Thoracic aorta (tissue), 2 donors: ENCODE data around the gene EGF. TPM values are rescaled to one million over a fixed set of nuclear protein-coding genes. Genes with fewer than 3 reads are reported as not detected.

Experiments used
- ATAC-seq: fragments of 150-250 bp; one replicate; pipeline ENCODE4 v1.8.0; 2017; ENCODE audit warnings: low read depth; ENCODE audit not compliant: insufficient number of reproducible peaks, low FRiP score
- DNase-seq: peaks from one replicate; pipeline ENCODE4 v3.0.0-alpha.2; 2020; ENCODE audit warnings: low spot score
- H3K27ac ChIP-seq, 2 donors: fragments of 200-600 bp; sonication (generic); 1 replicate in 1 of 2; 2 replicates in 1 of 2; pipeline ENCODE4 v1.5.1; 2016; ENCODE audit warnings: mild to moderate bottlenecking in 2 of 2, moderate library complexity in 2 of 2
- H3K27me3 ChIP-seq: fragments of 200-600 bp; sonication (generic); replicated peaks from 2 replicates; pipeline ENCODE4 v1.6.0; 2016; ENCODE audit warnings: mild to moderate bottlenecking; ENCODE audit not compliant: insufficient read depth
- H3K36me3 ChIP-seq: fragments of 200-600 bp; sonication (generic); one replicate; pipeline ENCODE4 v1.5.1; 2016
- H3K4me1 ChIP-seq, 2 donors: fragments of 200-600 bp; sonication (generic); 1 replicate in 1 of 2; 2 replicates in 1 of 2; pipeline versions ENCODE4 v1.5.1 to v1.6.0; 2016; ENCODE audit warnings: low read depth in 2 of 2, mild to moderate bottlenecking in 1 of 2; ENCODE audit not compliant: control insufficient read depth in 1 of 2
- H3K4me3 ChIP-seq: fragments of 200-600 bp; sonication (generic); 2 replicates; pipeline ENCODE4 v1.5.1; 2016; ENCODE audit warnings: mild to moderate bottlenecking
- H3K9me3 ChIP-seq: fragments of 200-600 bp; sonication (generic); 2 replicates; pipeline ENCODE4 v1.5.1; 2016
- total RNA-seq, 2 donors: library from RNA; depleted of rRNA; stranded (reverse); fragments of >200 nt; gene quantifications; one replicate each; pipeline versions ENCODE4 v1.1.0 to v1.2.3, GENCODE V29; 2016
- TF ChIP-seq, protein P1 (sequence below): fragments of 200-600 bp; sonication (generic); IDR thresholded peaks from one replicate; pipeline ENCODE4 v1.5.1; 2019; ENCODE audit warnings: antibody characterized with exemption

The EGF gene
- total RNA-seq, 2 donors from 2014 or later: not detected

DNA sequence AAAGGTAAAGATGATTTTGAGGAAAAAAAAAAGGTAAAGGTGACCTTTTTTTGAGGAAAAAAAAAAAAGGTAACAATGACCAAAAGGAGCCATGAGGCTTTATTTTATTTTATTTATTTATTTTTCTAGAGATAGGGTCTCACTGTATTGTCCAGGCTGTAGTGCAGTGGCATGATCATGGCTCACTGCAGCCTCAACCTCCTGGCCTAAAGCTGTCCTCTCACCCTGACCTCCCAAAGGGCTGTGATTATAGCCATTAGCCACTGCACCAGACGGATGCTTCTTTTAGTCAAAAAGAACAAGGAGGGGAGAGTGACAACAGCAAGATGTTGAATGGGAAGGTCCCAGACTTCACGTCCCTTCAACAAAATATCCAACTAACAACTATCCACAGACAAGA lies 34.3 kb upstream of the EGF start:
- TF ChIP-seq, protein P1, sequence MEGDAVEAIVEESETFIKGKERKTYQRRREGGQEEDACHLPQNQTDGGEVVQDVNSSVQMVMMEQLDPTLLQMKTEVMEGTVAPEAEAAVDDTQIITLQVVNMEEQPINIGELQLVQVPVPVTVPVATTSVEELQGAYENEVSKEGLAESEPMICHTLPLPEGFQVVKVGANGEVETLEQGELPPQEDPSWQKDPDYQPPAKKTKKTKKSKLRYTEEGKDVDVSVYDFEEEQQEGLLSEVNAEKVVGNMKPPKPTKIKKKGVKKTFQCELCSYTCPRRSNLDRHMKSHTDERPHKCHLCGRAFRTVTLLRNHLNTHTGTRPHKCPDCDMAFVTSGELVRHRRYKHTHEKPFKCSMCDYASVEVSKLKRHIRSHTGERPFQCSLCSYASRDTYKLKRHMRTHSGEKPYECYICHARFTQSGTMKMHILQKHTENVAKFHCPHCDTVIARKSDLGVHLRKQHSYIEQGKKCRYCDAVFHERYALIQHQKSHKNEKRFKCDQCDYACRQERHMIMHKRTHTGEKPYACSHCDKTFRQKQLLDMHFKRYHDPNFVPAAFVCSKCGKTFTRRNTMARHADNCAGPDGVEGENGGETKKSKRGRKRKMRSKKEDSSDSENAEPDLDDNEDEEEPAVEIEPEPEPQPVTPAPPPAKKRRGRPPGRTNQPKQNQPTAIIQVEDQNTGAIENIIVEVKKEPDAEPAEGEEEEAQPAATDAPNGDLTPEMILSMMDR: no peak
- Histone ChIP-seq H3K9me3 (no peaks in the 10 kb centered on the region), H3K27me3 (no peaks in the 10 kb centered on the region), H3K27ac (no peak overlapping the region), H3K36me3 (no peaks in the 10 kb centered on the region), H3K4me3 (no peak overlapping the region), H3K4me1 (no peaks in the 10 kb centered on the region)
- DNase-seq (no peak), ATAC-seq (no peak)

DNA sequence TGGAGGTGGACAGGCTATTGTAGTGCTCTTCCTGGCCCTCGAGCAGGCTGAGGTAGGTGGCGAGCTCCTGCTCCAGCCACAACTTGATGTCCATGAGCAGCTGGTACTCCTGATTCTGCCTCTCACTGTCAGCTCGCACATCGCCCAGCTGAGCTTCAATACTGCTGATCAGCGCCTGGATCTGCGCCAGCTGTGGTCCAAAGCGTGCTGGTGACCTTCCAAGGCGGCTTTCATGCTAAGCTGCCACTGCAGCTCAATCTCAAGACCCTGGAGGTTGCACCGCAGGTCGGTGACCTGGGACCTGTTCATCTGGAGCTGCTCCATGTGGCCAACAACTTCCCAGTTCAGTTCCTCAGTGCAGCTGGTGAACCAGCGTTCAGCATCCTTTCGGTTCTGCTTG lies 33.6 kb upstream of the EGF start:
- Histone ChIP-seq H3K36me3 (no peaks in the 10 kb centered on the region), H3K27ac (no peak overlapping the region), H3K4me3 (no peak overlapping the region), H3K27me3 (no peaks in the 10 kb centered on the region), H3K9me3 (no peaks in the 10 kb centered on the region), H3K4me1 (no peaks in the 10 kb centered on the region)
- TF ChIP-seq, protein P1: no peak
- DNase-seq: no peak
- no peak for ATAC-seq

DNA sequence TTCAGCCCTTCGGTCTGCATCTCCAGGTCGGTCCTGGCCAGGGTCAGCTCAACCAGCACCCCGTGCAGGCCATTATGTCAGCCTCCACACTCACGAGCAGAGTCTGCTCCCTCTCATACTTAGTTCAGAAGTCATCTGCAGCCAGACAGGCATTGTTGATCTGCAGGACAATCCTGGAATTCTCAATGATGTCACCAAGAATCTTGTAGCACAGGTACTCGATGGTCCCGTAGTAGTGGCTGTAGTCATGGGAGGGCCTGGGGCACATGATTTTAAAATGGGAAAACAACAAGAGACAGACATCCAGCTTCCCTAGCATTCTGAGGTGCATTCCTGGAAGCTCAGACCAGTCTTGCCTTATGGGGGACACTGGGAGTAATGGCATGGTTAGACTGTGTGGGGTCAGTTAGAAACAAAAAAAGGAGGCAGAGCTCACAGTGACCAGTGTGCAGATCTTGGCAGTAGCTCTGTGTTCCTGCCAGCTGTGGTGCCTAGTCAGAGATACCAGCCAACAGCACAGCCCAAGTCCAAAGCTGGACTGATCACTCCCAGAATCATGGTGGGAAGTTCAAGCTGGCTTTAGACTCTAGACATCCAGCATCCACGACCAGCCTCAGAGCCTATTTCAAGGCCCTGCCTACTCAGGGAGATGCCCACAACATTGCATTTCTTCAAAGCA lies 32.9 kb upstream of the EGF start:
- no peaks in the 10 kb centered on the region for H3K4me1 ChIP-seq
- TF ChIP-seq, protein P1: no peak

DNA sequence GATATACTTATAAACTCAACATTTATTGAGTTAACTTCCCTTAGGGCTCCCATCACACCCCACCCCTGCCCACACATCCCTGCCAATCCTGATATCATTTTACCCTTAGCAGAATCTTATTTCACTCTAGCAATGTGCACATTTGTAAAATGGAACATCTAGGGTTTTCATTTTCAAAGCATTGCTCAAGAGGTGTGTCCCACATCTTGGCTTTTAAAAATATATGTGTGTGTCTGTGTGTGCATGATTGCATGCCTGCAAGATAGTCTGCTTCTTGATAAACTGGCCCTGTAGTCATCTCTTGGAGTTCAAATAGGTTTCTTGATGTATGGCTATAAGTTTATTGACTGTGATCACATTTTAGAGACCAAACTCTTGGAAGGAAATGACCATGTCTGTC lies 26.4 kb upstream of the EGF start:
- Histone ChIP-seq H3K27me3 (no peaks in the 10 kb centered on the region), H3K36me3 (no peaks in the 10 kb centered on the region), H3K27ac (no peak overlapping the region), H3K9me3 (no peaks in the 10 kb centered on the region), H3K4me1 (no peaks in the 10 kb centered on the region), H3K4me3 (no peak overlapping the region)
- TF ChIP-seq, protein P1: no peak
- ATAC-seq (no peak), DNase-seq (no peak)

More for the DNA sequence above, 32.9 kb upstream of the EGF start:
- H3K27me3 ChIP-seq: no peaks in the 10 kb centered on the region
- no peak overlapping the region for H3K27ac ChIP-seq
- ATAC-seq: no peak
- no peak for DNase-seq
- no peak overlapping the region for H3K4me3 ChIP-seq
- H3K9me3 ChIP-seq: no peaks in the 10 kb centered on the region
- H3K36me3 ChIP-seq: no peaks in the 10 kb centered on the region

DNA sequence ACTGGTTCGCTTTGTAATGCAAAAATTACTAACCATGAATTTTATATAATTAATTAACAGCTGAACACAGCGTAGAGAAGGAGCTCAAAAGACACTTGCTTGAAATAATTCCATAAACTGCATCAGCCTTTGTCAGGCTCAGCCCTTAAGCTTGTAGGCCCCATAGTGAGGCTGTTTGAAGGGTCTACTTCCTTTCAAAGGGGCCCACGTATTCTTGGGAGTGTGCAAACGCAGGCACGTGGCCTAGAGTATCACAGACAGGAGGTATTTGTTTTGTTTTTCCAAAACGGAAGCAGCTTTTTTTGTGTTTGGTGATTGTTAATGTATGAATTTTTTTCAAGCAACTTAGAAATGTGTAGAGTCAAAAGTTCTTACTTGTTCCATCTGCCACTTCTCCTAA lies 25.6 kb upstream of the EGF start:
- Histone ChIP-seq H3K9me3 (no peaks in the 10 kb centered on the region), H3K4me3 (no peak overlapping the region), H3K36me3 (no peaks in the 10 kb centered on the region), H3K27me3 (no peaks in the 10 kb centered on the region), H3K27ac (no peak overlapping the region), H3K4me1 (no peaks in the 10 kb centered on the region)
- ATAC-seq (no peak), DNase-seq (no peak)
- TF ChIP-seq, protein P1: no peak
